ENCODE data around the gene AJAP1.
"Not testable (repeated sequence)": the region's sequence is repeated elsewhere in the genome, so short reads cannot be mapped to it uniquely, and the experiment has no call there.

The AJAP1 gene

GRCh38 chr1:4657244-4657789 is 2.9 kb downstream of the AJAP1 start:
- no peak for DNase-seq (ENCODE audit: low read depth in 2 of 2)

DNA sequence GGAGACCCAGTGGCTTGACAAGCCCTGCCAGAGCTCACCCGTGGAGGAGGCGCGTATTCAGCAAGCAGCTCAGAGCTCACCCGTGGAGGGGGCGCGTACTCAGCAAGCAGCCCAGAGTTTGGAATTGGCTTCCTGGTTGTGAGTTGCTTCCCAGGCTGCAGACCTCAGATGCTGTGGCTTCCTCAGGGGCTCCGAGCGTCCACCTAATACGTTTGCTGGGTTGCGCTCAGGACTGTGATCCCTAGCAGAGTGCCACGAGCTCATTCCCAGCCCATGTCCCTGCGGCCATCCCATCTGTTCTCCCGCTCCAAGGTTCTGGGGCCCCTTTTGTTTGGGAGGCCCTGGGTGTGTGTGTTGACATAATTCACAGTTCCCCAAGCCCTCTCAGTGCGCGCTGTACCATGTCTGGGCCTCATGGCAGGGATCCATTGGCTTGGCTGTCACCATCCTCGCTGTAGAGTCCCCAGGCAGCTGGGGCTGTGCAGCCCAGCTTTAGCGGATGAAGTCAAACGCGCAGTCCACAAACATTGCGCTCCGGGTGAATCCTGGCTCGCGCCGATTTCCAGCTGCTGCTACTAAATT is 3.6 kb downstream of the AJAP1 start:
- no peak for DNase-seq (ENCODE audit: low read depth in 2 of 2)

DNA sequence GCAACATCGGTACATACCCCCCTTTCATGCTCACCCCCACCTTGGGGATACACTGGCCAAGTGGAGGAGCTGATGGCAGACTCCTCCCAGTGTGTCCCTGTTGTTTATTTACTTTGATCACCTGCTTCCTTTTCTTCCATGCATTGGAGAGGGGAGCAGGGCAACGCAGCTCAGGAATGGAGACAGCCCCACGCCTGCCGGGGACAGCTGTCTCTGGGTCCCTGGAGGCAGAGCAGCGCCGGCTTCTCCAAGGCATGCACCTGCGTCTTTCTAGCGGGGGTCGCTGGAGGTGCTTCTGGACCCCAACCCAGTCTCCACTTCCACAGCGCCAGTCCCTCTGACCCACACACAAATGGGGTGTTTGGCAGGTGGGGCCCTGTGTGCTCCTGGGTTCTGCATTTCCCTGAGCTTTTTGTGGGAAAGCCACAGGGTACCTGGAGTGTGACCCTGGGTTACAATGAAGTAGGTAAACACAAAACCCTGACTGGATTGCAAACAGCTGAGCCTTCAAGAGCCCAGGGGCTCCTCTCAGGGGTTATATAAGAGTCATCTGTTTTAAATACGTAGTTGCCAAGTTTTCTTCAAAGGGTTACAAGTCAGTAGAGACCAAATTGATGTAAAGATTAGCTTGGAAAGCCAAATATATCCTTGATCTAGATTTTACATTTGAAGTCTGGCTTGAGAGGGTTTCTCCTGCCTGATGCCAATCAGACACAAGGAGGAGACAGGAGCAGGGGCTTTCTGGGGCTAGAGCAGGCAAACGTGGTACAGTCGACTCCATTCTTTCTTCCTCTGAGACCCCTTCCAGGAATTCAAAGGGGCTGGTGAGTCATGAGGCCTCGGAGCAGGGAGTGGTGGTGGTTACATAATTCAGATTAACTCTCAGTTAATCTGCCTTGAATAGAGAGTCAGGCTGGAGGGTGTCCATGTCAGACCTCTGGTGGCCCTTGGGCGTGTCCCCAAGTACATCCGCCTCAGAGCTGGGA is 4.5 kb downstream of the AJAP1 start:
- DNase-seq (ENCODE audit: low read depth in 2 of 2): no peak

DNA sequence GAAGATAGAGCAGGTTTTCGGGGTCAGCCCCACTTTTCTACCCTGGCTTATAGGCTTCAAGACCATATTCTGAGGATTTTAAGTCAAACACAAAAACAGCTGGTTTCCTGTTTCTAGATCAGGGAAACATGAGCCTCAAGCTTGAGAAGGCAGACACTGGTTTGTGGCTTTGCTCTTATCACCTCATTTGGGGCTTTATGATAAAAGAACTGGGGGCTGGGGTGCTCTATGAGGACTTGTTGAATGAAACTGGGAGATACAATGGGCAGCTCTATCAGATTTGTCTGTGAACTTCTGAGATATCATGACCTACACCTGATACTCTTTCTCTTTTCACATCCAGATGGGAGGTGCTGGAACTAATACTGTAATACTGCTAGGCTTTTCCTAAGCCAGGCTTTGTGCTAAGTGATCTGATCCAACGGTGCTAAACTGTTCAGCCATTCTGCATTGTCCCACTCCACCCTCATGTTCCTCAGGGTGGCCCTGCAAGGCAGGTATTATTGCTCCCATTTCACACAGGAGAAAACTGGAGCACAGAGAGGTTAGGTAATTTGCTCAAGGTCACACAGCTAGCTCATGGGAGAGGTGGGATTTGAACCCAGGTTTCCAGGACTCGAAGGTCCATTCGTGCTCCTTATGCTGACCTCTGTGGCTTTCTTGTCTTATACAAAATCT is 6.6 kb downstream of the AJAP1 start:
- DNase-seq (ENCODE audit: low read depth in 2 of 2): no peak

DNA sequence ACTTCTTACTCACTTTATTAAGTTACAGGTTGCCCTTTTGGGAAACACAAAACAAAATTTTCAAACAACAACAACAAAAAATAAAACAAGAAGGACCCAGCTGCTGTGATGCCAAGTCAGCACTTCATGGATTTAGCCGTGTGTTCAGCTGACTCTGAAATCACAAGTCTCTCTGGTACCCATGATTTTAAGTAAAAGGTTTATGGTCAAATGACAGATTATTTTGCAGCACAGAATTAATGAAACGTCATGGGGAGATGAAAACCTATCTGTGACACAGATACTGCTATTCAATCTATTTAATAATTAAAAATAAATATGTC is 7.1 kb downstream of the AJAP1 start:
- DNase-seq (ENCODE audit: low read depth in 2 of 2): no peak

DNA sequence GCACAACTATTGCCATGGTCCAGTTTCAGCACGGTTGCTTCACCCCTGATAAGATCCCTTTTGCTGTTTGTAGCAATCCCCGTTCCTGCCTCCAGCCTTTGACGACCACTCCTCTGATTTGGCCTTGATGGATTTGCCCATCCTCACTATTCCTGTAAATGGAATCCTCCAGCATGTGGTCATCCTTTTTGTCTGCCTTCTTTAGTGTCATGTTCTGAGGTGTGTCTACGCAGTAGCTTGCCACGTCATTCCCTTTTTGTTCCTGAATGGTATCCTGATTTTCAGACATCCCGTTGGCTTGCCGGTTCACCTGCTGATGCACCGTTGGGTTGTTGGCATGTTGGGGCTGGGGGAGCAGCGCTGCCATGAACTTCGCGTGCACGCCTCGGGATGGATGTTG is 7.8 kb downstream of the AJAP1 start:
- no peak for DNase-seq (ENCODE audit: low read depth in 2 of 2)

DNA sequence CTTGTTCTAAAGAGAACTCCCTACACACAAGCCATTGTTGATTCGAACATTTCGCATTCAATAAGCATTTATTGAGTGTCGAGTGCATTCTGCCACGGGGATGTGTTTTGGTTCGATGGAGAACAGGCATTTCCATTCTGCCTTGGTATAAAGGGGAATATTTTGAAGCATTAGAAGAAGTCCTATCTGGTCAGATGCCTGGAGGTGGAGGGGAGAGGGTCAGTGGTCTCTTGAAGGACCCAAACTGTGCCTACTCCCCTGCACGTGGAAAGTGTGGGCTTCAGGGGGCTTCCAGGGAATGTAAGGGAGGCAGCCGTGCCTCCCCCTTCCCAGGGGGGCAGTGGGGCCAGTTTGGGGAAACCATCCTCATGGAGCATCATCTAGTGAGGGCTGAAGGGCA is 8.3 kb downstream of the AJAP1 start:
- DNase-seq (ENCODE audit: low read depth in 2 of 2): no peak

- no peak for DNase-seq (ENCODE audit: low read depth in 2 of 2)
Measured at GRCh38 chr1:4664095-4664494, 9.7 kb downstream of the AJAP1 start.

DNA sequence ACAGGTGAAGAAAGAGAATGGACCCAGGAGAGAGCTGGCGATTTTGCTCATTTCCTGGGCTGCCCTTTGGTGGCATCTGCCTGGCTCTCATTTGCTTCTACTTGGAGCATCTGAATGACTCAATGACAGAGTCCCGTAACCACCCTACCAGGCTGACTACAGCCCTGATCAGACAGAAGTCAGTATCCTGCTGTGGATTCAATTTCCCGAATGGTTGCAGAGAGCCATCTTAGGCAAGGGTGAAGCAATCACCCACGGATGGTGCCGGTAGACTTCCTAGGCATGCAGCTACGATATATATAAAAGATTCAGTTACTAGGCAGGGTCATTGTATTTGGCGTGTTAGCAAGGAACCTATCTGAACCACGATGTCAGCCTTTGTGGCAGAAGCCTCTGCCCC is 10.2 kb downstream of the AJAP1 start:
- DNase-seq (ENCODE audit: low read depth in 2 of 2): no peak

- DNase-seq (ENCODE audit: low read depth in 2 of 2): no peak
Measured at GRCh38 chr1:4665456-4665855, 11.0 kb downstream of the AJAP1 start.

- not testable (repeated sequence) for DNase-seq (ENCODE audit: low read depth in 2 of 2)
Measured at GRCh38 chr1:4666683-4667082, 12.3 kb downstream of the AJAP1 start.

GRCh38 chr1:4668743-4669700 is 14.6 kb downstream of the AJAP1 start:
- no peak for DNase-seq (ENCODE audit: low read depth in 2 of 2)

DNA sequence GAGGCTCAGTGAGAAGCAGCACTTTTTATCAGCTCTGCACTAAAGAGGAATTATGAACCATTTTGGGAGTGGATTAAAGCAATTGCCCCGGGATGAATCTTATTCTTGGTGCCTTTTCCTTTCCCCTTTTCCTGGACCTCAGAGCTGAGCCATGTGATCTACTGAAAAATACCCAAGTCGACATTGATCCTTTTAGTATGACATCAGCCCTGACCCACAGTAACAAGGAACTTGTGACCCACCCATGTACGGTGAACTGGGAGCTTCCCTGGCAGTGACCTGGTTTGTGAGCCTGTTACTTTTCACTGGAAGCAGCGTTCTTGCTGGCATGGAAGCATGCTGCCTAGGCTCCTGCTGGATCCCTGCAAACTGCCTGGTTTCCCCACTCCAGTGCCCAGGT is 15.9 kb downstream of the AJAP1 start:
- DNase-seq (ENCODE audit: low read depth in 2 of 2): no peak

- DNase-seq (ENCODE audit: low read depth in 2 of 2): no peak
Measured at GRCh38 chr1:4671828-4672227, 17.4 kb downstream of the AJAP1 start.

- no peak for DNase-seq (ENCODE audit: low read depth in 2 of 2)
Measured at GRCh38 chr1:4673494-4673893, 19.1 kb downstream of the AJAP1 start.

DNA sequence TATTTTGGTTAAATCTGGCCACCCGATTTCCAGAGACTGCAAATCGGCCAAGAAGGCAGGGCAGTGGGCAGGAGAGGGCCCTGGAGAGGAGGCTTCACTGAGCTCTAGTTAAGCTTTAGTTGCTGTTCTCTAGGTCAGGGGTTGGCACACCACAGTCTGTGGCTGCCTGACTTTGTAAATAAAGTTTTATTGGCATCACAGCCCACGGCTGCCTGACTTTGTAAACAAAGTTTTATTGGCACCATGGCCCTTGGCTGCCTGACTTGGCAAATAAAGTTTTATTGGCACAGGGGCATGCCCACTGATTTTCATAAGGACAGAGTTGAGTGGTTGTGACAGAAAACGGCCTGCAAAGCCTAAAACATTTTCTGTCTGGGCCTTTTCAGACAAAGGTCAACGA is 19.7 kb downstream of the AJAP1 start:
- DNase-seq (ENCODE audit: low read depth in 2 of 2): no peak

DNA sequence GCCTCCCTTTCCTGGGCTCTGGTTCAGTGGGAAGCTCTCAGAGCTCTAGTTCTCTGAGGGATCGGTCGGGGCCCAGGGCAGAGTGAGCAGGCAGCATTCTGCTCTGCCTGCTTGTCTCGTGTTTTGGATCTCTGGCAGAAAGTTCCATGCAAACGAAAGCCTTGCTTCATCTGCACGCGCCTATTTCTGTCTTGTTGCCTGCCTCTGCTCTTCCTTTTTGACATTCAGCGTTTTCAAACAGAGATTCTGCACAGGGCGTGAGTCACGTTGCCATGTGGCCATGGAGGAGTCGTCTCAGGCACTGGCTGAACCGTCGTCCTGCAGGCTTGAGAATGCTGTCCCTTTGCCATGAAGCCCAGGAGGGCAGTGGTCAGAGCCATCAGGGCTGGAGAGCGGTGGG is 20.3 kb downstream of the AJAP1 start:
- no peak for DNase-seq (ENCODE audit: low read depth in 2 of 2)

- DNase-seq (ENCODE audit: low read depth in 2 of 2): no peak
Measured at GRCh38 chr1:4675454-4676186, 21.2 kb downstream of the AJAP1 start.

- no peak for DNase-seq (ENCODE audit: low read depth in 2 of 2)
Measured at GRCh38 chr1:4676253-4676652, 21.8 kb downstream of the AJAP1 start.

- no peak for DNase-seq (ENCODE audit: low read depth in 2 of 2)
Measured at GRCh38 chr1:4677608-4678007, 23.2 kb downstream of the AJAP1 start.
